HG03342 (cell line): ENCODE measurements around the gene PLEKHA8.
"Not testable (repeated sequence)": the region's sequence is repeated elsewhere in the genome, so short reads cannot be mapped to it uniquely, and the experiment has no call there.

Experiments used
- ATAC-seq: cut with Tn5 transposase; IDR thresholded peaks from one replicate; pipeline ENCODE4 v1.9.1; 2021; ENCODE audit warnings: mild to moderate bottlenecking, moderate library complexity; ENCODE audit not compliant: unreplicated experiment

The PLEKHA8 gene

GRCh38 chr7:30023524-30023923 lies 4.7 kb upstream of the PLEKHA8 start:
- no peak for ATAC-seq

DNA sequence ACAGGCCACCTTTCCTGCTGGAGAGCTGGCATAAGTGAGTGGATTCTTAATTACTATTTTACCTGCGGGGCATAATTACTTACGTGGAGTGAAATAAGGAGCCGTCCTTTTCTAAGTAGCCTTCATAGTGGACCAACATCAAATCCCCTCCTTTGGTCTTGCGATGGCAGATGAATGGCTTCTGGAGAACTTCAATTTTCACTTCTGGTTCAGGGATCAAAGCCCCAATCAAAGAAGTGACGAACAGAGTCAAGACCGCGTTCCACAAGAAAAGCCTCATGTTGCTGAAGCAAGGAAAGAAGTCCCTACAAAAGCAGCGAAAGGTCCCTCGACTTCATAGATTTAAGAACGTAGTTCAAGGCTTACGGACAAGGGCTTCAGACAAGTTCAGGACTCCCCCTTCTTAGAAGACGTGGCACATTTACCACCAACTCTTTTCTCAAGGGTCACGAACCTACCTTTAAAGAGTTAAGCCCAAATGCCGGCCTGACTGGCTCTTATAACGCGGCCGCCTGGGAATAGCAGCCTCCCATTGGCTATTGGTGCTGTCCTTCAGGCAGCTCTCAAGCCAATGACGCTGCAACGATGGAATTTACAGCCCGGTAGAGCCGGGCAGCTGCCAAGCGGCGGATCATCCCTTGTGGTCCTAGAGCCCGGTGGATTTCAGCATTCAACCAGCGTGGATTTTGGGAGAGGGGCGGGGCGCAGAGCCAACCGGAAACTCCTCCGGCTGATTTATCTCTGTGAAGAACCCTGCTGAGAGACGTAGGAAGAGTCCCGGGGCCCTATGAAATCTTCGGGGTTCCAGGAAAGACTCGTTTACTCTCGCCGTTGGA lies 1.8 kb upstream of the PLEKHA8 start, which contains the start of gene FKBP14:
Gene FKBP14, minus strand, starts transcription at position 474 of the 836 bp plus-strand sequence. Its CDS starts 194 bp downstream, at position 280.
- ATAC-seq: peak; percentile 79

GRCh38 chr7:30027065-30027456 lies 1.2 kb upstream of the PLEKHA8 start:
- peak; percentile 25 for ATAC-seq

DNA sequence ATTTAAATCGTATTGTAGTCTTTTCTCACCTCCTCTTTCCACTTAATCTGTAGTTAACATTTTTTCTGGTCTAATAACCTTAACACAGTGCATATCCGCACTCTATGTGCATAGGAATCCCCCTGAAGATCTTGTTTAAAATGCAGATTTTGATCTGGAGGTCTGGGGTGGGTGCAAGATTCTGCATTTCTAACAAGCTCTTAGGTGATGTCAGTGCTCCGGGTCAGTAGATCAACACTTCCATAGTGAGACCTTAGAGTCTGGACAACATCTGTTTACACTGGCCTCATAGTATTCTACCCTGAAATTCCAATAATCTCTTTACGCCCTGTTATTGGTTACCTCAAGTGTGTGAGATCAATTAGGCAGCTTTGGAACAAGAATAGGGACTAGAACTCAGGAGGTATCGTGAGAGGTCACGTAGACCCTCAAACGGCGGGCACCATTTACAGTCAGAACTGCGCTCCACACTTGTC lies 434 bp upstream of the PLEKHA8 start:
- ATAC-seq: peak; percentile 4

DNA sequence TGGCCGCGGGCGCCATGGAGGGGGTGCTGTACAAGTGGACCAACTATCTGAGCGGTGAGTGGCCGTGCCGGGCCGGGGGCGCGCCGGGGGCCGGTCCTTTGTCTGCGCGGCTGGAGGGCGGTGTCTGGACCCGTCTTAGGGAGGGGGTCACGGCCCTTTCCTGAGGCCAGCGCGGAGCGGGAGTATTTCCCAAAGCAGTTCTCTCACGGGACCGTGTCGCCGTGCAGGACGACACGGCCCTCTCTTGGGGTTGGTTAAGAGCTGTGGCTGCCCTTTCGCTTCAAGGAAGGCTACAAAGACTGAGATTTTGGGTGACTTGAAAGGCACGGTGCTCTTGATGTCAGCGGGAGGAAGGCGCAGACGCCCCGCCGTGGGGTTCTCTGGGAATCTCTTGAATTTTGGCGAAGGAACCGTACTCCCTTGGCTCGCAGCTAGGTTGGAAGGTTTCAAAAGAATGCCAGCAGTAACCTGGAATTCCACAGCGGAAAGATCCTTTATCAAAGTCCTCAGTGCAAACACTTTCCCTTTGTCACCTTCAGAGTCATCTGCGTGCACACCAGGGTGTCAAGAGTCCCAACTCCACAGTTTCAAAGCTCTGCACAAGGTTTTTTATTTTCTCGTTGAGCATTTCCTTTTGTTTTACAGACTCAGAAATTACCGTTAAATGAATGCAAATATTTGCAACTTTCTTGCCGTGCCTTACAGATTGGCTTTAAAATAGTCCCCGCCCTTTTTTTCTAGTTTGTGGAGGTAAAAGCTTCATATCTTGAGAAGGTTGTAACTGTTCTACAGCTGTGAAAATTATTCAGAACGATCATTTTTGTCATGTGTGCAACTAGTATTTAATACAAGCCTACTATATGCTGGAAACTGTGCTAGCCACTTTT lies 780 bp downstream of the PLEKHA8 start:
- ATAC-seq: peak; percentile 15

- ATAC-seq: no peak
Measured at GRCh38 chr7:30029696-30030095, 1.5 kb downstream of the PLEKHA8 start.

DNA sequence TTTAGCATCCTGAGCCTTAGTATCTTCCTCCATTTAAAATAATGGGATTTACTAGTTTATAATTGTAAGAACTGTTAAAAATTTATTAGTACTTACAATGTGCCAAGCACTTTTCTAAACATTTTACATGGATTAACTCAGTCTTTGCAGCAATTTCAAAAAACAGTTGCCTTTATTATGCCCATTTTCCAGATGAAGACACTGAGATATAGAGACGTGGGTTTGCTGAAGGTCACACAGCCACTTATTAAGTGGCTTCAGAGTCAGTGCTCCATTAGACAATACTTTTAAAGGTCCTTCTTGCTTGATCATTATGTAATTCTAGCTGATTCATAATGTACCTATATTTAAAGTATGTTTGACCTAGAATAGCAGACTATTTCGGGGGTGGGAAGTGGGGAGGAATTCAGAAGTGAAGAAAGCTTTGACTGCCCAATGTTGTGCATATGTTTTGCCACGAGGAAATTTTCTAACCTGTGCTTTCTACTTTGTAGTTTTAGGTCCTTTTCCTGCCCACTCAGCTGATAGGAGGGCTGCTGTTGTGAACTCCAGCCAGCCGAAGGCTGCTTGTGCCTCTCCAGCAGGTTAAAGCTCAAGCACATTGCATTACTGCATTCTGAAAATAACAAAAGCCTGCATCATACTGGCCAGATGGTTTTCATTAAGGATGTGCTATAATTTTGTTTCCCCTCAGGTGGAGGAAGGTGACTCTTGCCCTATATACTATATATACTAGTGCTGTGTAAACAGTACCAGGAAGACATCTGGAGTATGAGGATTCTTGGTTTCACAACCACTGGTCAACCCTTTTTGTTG lies 4.3 kb downstream of the PLEKHA8 start:
- ATAC-seq: no peak

GRCh38 chr7:30034501-30034900 lies 6.3 kb downstream of the PLEKHA8 start:
- ATAC-seq: no peak

GRCh38 chr7:30036220-30036619 lies 8.0 kb downstream of the PLEKHA8 start:
- no peak for ATAC-seq

DNA sequence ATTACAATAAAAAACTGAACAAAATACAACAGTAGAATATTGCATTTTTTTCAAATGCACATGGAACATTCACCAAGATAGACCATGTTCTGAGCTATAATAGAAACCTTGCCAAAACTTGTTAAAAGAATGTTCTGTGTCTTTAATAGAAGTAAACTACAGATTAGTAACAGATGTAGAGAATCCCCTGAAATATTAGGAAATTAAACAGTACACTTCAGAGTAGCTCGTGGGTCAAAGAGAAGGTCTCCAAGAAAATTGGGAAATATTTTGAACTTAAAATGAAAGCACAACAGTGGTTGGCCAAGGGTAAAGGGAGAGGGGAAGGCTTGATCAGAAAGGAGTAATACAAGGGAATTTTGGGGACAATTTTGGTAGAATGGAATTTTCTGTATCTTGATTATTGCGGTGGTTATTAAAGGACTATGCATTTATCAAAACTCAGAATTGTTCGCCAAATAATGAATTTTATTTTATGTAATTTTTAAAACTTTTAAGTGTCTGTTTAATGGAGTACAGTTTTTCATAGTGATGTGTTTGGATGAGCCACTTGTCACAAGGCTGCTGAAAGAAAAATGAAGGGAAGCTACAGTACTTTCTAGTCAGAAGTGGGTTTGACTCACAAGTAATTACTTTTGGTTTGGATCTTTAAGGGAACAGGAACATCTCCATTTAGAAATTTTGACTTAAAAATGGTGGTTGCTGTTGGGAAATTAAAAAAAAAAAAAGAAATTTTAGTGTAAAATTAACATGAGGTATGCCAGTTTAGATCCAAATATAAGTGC lies 10.2 kb downstream of the PLEKHA8 start:
- no peak for ATAC-seq

GRCh38 chr7:30040938-30041337 lies 12.7 kb downstream of the PLEKHA8 start:
- ATAC-seq: no peak

DNA sequence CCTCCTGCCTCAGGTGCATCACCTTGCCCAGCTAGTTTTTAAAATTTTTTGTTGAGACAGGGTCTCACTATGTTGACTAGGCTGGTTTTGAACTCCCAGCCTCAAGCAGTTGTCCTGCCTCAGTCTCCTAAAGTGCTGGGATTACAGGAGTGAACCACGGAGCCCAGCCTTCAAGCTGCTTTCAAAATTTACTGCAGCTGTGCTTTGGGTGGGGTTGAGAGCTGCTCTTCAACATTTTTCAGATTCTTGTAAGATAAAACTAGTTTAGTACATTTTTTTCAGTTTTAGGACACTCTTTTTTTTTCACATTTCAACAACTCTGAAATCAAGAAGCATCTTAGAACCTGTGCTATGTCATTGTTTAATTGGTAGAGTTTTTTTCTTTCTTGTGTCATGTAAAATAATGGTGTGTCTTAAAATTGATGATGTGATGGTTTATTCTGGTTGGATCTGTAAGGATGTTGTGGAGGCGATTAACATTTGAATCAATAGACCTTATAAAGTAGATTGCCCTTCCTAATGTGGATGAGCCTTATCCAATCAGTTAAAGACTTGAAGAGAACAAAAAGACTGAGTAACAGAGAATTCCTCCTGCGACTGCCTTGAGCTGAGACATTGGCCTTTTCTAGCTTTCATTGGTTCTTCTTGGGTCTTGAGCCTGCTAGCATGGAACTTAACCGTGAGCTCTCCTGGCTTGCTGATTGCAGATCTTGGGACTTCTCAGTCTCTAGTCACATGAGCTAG lies 13.5 kb downstream of the PLEKHA8 start:
- ATAC-seq: no peak

- ATAC-seq: no peak
Measured at GRCh38 chr7:30046127-30046770, 18.0 kb downstream of the PLEKHA8 start.

- no peak for ATAC-seq
Measured at GRCh38 chr7:30047124-30047523, 18.9 kb downstream of the PLEKHA8 start.

GRCh38 chr7:30048582-30048981 lies 20.4 kb downstream of the PLEKHA8 start:
- ATAC-seq: no peak

GRCh38 chr7:30049173-30049572 lies 21.0 kb downstream of the PLEKHA8 start:
- no peak for ATAC-seq

- ATAC-seq: no peak
Measured at GRCh38 chr7:30053068-30053467, 24.9 kb downstream of the PLEKHA8 start.

DNA sequence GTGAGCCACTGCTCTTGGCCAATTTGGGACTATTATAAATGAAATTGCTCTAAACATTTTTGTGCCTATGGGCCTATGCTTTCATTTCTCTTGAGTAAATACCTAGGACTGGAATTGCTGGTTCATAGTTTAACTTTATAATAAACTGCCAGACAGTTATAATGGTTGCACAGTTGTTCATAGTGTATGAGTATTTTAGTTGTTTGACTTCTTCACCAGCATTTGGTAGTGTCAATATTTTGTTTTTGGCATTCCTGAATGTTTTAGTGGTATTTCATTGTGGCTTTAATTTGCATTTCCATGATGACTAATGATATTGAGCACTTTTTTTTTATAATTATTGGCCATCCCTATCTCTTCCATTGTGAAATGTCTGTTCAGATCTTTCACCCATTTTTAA lies 29.5 kb downstream of the PLEKHA8 start:
- ATAC-seq: no peak

DNA sequence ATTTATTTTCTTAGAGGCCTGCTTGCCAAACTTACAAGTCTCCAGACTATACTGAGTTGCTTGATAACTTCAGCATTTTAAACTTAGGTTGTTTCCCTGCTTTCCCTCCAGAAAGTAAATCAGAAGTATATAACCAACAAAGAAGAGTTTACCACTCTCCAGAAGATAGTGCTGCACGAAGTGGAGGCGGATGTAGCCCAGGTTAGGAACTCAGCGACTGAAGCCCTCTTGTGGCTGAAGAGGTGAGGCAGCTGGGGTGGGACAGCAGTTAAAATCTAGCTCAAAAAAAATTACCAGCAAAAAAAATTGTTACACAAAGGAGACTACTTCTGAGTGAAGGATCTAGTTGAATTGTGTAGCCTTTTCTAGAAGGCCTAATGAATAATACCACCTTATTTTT lies 33.6 kb downstream of the PLEKHA8 start:
- not testable (repeated sequence) for ATAC-seq
